ENCODE results near the gene PIR.

The PIR gene

GRCh38 chrX:15493118-15493962, at the start of gene PIR:
TSS of gene PIR (minus strand) at chrX:15493333. CDS start at chrX:15491257, 2,076 bp downstream.
- DNase-seq: peak; percentile 1 to 61

GRCh38 chrX:15530318-15530717, 37.2 kb upstream of the PIR start:
- no peak for DNase-seq

- DNase-seq: no peak
Measured at GRCh38 chrX:15529165-15529564, 36.0 kb upstream of the PIR start.

- DNase-seq: no peak
Measured at GRCh38 chrX:15525664-15526416, 32.7 kb upstream of the PIR start.

GRCh38 chrX:15524417-15524816, 31.3 kb upstream of the PIR start:
- DNase-seq: no peak

GRCh38 chrX:15523088-15523487, 30.0 kb upstream of the PIR start:
- DNase-seq: no peak

GRCh38 chrX:15522464-15522863, 29.3 kb upstream of the PIR start:
- no peak for DNase-seq

- DNase-seq: no peak
Measured at GRCh38 chrX:15515931-15516330, 22.8 kb upstream of the PIR start.

- DNase-seq: no peak
Measured at GRCh38 chrX:15514279-15514678, 21.1 kb upstream of the PIR start.

- DNase-seq: no peak
Measured at GRCh38 chrX:15512401-15512965, 19.4 kb upstream of the PIR start.

GRCh38 chrX:15511563-15511962, 18.4 kb upstream of the PIR start:
- no peak for DNase-seq

- no peak for DNase-seq
Measured at GRCh38 chrX:15509845-15510244, 16.7 kb upstream of the PIR start.

GRCh38 chrX:15507005-15507404, 13.9 kb upstream of the PIR start:
- no peak for DNase-seq

GRCh38 chrX:15505101-15505500, 12.0 kb upstream of the PIR start:
- no peak for DNase-seq

- no peak for DNase-seq
Measured at GRCh38 chrX:15504661-15505060, 11.5 kb upstream of the PIR start.

GRCh38 chrX:15501506-15501905, 8.4 kb upstream of the PIR start:
- no peak for DNase-seq

- DNase-seq: no peak
Measured at GRCh38 chrX:15500497-15500966, 7.4 kb upstream of the PIR start, which contains the start of gene BMX. TSS of gene BMX (plus strand) at chrX:15500807. CDS start at chrX:15508354, 7,547 bp downstream.

GRCh38 chrX:15499976-15500375, 6.8 kb upstream of the PIR start:
- DNase-seq: no peak

GRCh38 chrX:15498741-15499140, 5.6 kb upstream of the PIR start:
- DNase-seq: no peak

GRCh38 chrX:15497865-15498264, 4.7 kb upstream of the PIR start:
- peak in 1 of 2 experiments; percentile 0 for DNase-seq

GRCh38 chrX:15496824-15497223, 3.7 kb upstream of the PIR start:
- no peak for DNase-seq

- no peak for DNase-seq
Measured at GRCh38 chrX:15495801-15496200, 2.7 kb upstream of the PIR start.

GRCh38 chrX:15492469-15492868, 664 bp downstream of the PIR start:
- no peak for DNase-seq

- no peak for DNase-seq
Measured at GRCh38 chrX:15483891-15484290, 9.2 kb downstream of the PIR start.
